Thymus (tissue), 11 donors: ENCODE results near the gene CABLES1. TPM values are rescaled to one million over a fixed set of nuclear protein-coding genes. Genes with fewer than 3 reads are reported as not detected.

Experiments
- DNase-seq, 9 donors: peaks; one replicate each; pipeline ENCODE4 v3.0.0-alpha.2; 2013; ENCODE audit warnings: low spot score in 9 of 9, low read depth in 6 of 9, missing footprints in 1 of 9
- H3K27ac ChIP-seq, 2 donors: one replicate each; pipeline ENCODE4 v1.5.1; 2013; ENCODE audit warnings: control low read depth in 1 of 2, low read depth in 1 of 2, low read length in 1 of 2, mild to moderate bottlenecking in 1 of 2, moderate library complexity in 1 of 2
- H3K27me3 ChIP-seq, 2 donors: one replicate each; pipeline ENCODE4 v1.5.1; 2013; ENCODE audit warnings: low read length in 1 of 2; ENCODE audit not compliant: control insufficient read depth in 2 of 2, insufficient read depth in 1 of 2
- H3K36me3 ChIP-seq, 2 donors: one replicate each; pipeline ENCODE4 v1.5.1; 2013; ENCODE audit warnings: low read length in 1 of 2, mild to moderate bottlenecking in 1 of 2, moderate library complexity in 1 of 2; ENCODE audit not compliant: control insufficient read depth in 2 of 2, insufficient read depth in 2 of 2
- H3K4me1 ChIP-seq, 2 donors: one replicate each; pipeline ENCODE4 v1.5.1; 2013; ENCODE audit warnings: low read length in 2 of 2; ENCODE audit not compliant: control insufficient read depth in 2 of 2, insufficient read depth in 2 of 2
- H3K4me3 ChIP-seq, 2 donors: one replicate each; pipeline ENCODE4 v1.5.1; 2013; ENCODE audit warnings: low read length in 2 of 2, control low read depth in 1 of 2, mild to moderate bottlenecking in 1 of 2
- H3K9me3 ChIP-seq, 2 donors: one replicate each; pipeline ENCODE4 v1.5.1; 2013; ENCODE audit warnings: low read length in 1 of 2, mild to moderate bottlenecking in 1 of 2; ENCODE audit not compliant: control insufficient read depth in 2 of 2, insufficient read depth in 1 of 2
- WGBS: extraction: QIAGEN DNeasy Blood & Tissue Kit; methylation state at CpG from one replicate; pipeline ENCODE4 v1.1.7; 2013; 5-methylcytosine and 5-hydroxymethylcytosine counted together
- polyA plus RNA-seq: library from polyadenylated mRNA; stranded (reverse); fragments of 200-250 nt; gene quantifications from one replicate; pipeline ENCODE4 v1.2.3, GENCODE V29; 2013
- total RNA-seq: library from RNA; stranded (reverse); fragments of 120-200 nt; gene quantifications from one replicate; pipeline ENCODE4 v1.2.4, GENCODE V29; 2013
- donor health status: healthy.

The CABLES1 gene
- total and polyA plus RNA-seq, 2 donors = 5.1 to 6.7 TPM

DNA sequence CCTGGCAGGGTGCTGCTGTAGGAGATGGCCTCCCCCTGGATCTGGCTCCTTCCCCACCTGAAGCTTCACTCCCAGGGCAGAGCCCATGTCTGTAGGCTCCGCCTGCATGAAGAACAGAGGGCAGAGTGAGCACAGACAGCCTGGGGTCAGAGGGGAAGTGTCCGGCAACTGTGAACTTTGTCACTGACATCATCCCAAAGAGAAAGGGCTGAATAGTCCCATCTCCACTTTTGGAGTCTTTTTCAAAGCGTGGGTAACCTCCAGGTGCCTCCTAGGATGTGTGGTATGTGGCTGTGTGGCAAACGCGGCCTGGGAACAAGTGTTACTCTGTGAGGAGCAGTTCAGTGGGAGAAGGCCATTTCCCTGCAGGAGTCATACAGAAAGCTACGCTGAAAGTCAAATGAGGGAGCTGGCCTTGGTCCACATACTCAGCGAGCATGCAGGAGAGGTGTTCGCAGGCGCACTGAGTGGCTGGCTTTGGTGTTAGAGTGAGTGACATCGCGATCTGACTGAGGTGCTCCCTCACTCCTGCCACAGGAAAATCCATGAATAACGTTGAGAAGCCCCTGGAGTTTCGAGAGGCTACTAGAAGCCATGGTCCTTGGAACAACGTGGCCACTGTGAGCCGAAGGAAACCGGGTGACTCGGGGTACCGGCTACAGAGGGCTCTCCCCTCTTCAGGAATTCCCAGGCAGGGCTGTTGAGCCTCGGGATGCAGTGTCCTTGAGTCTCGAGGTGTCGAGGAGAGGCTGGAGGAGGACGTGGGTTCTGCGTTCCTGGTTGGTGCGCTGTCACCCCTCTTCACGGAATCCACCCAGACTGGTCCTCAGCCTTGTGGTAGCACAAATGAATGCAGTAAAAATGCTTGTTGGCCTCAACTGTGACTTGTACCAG, 54.7 kb downstream of the CABLES1 start:
- no peak for DNase-seq
- Histone ChIP-seq H3K4me1 (peaks cover 12 to 15% of the 10 kb centered on the region in 2 donors), H3K27ac (no peak overlapping the region), H3K4me3 (no peak overlapping the region), H3K9me3 (no peaks in the 10 kb centered on the region), H3K36me3 (no peaks in the 10 kb centered on the region), H3K27me3 (no peaks in the 10 kb centered on the region)
- 96% methylated on average over 25 of the region's 25 CpGs for WGBS

DNA sequence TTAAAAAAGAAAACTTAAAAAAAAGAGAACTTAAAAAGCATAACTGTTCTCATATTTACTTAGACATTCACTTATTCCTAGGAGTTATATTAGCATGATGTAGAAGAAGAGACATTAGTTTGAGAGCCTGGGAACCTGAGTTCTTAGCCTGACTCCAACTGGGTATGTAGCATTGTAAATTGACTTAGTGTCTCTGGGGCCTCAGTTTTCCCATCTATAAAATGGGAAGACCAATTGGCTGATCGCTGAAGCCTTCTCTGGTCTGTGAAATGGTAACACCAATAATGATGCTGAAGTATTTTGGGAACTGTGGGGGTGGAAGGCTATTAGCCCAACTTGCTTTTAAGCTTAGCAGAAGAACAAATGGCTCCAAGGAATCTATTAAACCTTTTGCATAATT, 55.9 kb downstream of the CABLES1 start:
- peaks cover 12 to 15% of the 10 kb centered on the region in 2 donors for H3K4me1 ChIP-seq
- no peaks in the 10 kb centered on the region for H3K36me3 ChIP-seq
- H3K4me3 ChIP-seq = no peak overlapping the region
- DNase-seq = no peak
- H3K9me3 ChIP-seq = no peaks in the 10 kb centered on the region
- H3K27ac ChIP-seq = no peak overlapping the region
- 99% methylated on average over 1 of the region's 1 CpG for WGBS
- H3K27me3 ChIP-seq = no peaks in the 10 kb centered on the region

DNA sequence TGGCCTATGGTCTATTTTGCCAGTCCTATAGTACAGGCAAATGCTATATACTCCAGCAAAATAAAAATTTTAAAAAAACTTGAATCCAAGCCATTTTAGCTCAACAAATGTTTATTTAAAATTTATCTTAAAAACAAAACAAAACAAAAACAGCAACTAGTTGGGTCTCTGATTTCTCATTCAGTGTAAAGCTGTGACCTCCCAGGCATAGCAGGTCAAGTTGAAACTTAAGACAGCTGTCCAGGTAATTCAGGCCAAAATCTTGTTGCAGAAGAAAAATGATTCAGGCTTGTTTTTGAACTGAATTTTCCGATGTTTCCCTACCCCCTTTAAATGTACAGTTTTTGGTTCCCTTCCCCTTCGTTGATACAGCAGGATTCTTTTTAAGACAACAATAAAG, 58.5 kb downstream of the CABLES1 start:
- H3K36me3 ChIP-seq = no peaks in the 10 kb centered on the region
- 93% methylated on average over 2 of the region's 2 CpGs for WGBS
- H3K4me1 ChIP-seq = peaks cover 12 to 15% of the 10 kb centered on the region in 2 donors
- H3K4me3 ChIP-seq = no peak overlapping the region
- H3K9me3 ChIP-seq = no peaks in the 10 kb centered on the region
- no peak overlapping the region for H3K27ac ChIP-seq
- no peaks in the 10 kb centered on the region for H3K27me3 ChIP-seq
- DNase-seq = no peak

DNA sequence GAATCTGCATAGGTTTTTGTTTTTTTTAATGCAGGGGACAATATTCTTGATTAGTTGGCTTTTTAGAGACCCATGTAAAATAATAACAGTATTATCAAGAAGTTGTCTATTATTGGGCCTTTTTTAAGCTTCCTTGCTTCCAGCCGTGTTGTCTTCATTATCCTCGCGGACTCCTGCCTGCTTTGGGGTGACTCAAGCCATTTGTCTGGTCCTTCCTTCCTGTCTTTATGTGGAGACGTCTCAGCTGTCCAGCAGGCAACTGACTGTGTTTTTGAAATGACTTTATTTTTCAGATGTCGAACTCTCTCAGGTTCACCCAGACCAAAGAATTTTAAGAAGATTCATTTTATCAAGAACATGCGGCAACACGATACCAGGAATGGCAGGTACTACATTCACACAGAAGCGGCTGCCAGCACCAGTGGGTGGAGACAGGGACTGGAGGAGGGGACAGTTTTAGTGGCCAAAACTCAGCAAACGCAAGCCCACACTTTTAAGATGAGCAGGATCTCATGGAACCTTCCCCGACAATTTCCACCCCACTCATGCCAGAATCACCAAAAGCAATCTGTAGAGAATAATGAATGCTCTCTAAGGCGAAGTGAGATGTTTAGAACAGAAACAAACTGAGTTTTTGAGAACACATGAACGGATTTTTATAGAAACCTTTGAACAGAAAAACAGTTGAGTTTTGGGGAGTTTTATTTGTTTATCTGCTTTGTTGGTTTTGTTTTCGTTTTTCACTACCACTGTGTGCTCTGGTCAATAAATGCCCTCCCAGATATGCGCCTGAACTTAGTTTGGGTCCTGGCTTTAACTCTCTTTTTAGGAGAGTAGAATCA, 59.1 kb downstream of the CABLES1 start:
- WGBS = 94% methylated on average over 14 of the region's 14 CpGs
- Histone ChIP-seq H3K4me1 (peaks cover 12 to 13% of the 10 kb centered on the region in 2 donors), H3K9me3 (no peaks in the 10 kb centered on the region), H3K27ac (no peak overlapping the region), H3K36me3 (no peaks in the 10 kb centered on the region), H3K27me3 (no peaks in the 10 kb centered on the region), H3K4me3 (no peak overlapping the region)
- no peak for DNase-seq

DNA sequence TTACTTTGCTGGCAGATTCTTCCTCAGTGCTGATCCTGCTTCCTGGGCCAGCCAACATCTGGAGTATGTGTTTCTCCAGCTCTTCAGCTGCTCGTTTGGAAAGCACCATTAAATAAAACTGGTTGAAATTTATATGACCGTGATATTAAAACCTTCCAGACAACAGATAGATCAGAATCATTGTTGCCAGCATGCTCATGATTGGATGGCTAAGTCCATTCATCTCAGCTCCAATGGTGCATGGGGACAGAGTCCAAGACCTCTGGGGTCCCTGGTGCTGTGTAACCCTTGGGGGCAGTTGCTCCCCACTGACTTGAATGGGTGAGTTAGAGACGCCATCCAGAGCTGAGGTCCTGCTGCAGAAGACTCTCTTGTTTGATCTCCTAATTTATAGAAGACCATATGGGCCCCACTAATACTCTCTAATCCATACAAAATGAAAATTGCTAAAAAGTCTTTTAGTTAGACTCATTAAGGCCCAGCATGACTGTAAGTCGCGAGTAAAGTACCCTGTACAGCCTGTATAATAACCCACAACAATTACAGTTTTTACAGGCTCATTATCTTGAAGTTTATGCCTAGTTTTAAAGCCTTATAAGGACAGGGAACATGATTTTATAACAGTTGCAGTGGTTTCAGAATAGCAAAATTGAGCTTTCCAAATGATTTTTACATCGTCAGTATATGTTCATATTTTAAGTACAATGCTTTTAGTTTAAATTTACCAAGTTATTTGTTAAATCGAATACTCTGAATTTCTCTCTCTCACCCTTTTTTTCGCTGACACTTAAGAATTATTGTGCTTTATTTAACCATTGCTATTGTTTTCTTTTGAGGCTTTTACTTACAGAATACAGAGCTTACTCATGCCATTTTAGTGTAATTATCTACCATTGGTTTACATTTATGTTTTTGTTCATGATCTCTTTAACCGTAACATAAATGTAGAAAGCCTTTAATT, 60.0 kb downstream of the CABLES1 start:
- Histone ChIP-seq H3K4me3 (no peak overlapping the region), H3K36me3 (no peaks in the 10 kb centered on the region), H3K4me1 (peaks cover 12 to 13% of the 10 kb centered on the region in 2 donors), H3K9me3 (no peaks in the 10 kb centered on the region), H3K27me3 (no peaks in the 10 kb centered on the region), H3K27ac (no peak overlapping the region)
- WGBS = 98% methylated on average over 9 of the region's 9 CpGs
- no peak for DNase-seq

DNA sequence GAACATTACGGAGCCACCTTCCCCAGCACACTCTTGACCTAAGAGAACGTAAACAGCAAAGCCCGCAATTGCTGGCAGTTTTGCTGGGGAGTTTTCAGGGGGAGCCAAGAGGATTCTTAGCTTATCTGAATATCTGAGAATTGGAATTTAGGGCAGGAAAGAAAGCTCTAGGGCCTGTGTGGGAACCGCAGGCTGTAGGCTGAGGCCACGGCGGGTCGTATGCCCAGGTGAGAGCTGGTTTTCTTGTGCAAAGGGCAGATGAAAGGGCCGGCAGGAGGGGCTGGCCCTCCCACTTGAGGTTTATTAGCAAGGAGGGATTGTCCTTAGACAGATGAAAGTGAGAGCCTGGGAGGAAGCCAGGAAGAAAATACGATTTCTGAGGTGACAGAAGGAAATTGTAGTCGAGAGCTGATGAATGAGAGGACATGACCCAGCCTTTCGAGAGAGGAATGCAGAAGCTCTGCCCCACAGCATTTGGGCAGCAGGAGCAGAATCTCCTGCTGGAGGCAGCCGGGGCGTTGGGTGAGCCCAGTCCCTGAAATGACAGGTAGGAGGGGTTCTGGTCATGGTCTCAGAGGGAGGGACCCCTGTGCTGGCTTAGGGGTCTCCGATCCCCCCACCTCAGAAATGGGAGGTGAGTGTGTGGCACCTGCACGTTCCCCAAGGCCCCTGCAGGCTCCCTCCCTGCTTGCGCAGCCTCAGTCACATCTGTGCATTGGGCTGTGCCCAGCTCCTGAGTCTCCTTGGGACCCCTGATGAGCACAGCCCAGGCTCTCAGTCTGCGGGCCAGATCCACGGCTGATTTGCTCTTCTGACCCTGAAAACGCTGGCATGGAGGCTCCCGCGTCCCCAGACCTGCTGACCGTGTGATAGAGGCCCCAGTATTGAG, 61.1 kb downstream of the CABLES1 start:
- no peak overlapping the region for H3K27ac ChIP-seq
- DNase-seq = no peak
- 91% methylated on average over 22 of the region's 22 CpGs for WGBS
- no peaks in the 10 kb centered on the region for H3K9me3 ChIP-seq
- peaks cover 12 to 15% of the 10 kb centered on the region in 2 donors for H3K4me1 ChIP-seq
- H3K27me3 ChIP-seq = no peaks in the 10 kb centered on the region
- no peak overlapping the region for H3K4me3 ChIP-seq
- H3K36me3 ChIP-seq = no peaks in the 10 kb centered on the region

DNA sequence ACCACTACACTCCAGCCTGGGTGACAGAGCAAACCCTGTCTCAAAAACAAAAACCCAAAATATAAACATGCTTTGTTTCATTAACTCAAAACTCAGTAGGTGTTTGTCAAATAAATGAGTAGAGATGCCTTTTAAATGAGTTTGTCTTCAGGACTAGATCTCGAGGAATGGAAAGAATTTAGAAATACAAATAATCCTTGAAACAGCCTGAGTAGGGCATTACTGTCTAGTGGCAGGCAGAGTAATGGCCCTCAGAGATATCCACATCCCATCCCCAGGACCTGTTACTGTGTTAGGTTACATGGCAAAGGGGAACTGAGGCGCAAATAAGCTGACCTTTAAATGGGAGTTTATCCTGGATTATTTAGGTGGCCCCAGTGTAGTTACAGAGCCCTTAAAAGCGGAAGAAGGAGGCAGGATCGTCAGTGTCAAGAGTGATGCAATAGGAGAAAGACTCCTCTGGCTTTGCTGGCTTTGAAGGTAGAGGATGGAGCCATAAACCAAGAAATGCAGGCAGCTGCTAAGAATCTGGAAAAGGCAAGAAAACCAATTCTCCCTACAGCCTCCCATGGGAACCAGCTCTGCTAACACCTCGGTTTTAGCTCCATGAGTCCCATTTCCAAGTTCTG, 63.0 kb downstream of the CABLES1 start:
- H3K36me3 ChIP-seq = no peaks in the 10 kb centered on the region
- WGBS = 99% methylated on average over 5 of the region's 5 CpGs
- H3K4me1 ChIP-seq = peaks cover 0 to 6% of the 10 kb centered on the region in 2 donors

More for the DNA sequence above, 63.0 kb downstream of the CABLES1 start:
- H3K4me3 ChIP-seq = no peak overlapping the region
- H3K27ac ChIP-seq = no peak overlapping the region
- no peak for DNase-seq
- no peaks in the 10 kb centered on the region for H3K9me3 ChIP-seq
- no peaks in the 10 kb centered on the region for H3K27me3 ChIP-seq
